Neural cell (in vitro differentiated cells): ENCODE data around the gene C19orf33. TPM values are rescaled to one million over a fixed set of nuclear protein-coding genes. Genes with fewer than 3 reads are reported as not detected.

ENCODE experiments used
- H2AFZ ChIP-seq: fragments of 200-600, 300-800 bp; sonication (generic), shearing (Covaris generic); 2 replicates; pipeline ENCODE4 v1.6.0; 2014; ENCODE audit warnings: low read depth, mild to moderate bottlenecking, antibody characterized with exemption, low read length, moderate library complexity
- H3F3A ChIP-seq: fragments of 200-600 bp; shearing (Covaris generic); 2 replicates; pipeline ENCODE4 v1.6.1; 2016; ENCODE audit warnings: mild to moderate bottlenecking, moderate library complexity, mixed read lengths, antibody characterized with exemption, low read length; ENCODE audit not compliant: insufficient read depth, poor library complexity, severe bottlenecking
- H3K27ac ChIP-seq: fragments of 200-600, 300-800 bp; sonication (generic), shearing (Covaris generic); 2 replicates; pipeline ENCODE4 v1.5.1; 2014; ENCODE audit warnings: mild to moderate bottlenecking, low read length, moderate library complexity
- H3K27me3 ChIP-seq: fragments of 300-800, 200-600 bp; sonication (generic), shearing (Covaris generic); 2 replicates; pipeline ENCODE4 v1.6.0; 2014; ENCODE audit warnings: mild to moderate bottlenecking, low read depth, low read length, moderate library complexity; ENCODE audit not compliant: insufficient read depth
- H3K36me3 ChIP-seq: fragments of 300-800, 200-600 bp; sonication (generic), shearing (Covaris generic); 2 replicates; pipeline ENCODE4 v1.5.1; 2014; ENCODE audit warnings: mild to moderate bottlenecking, antibody characterized with exemption, low read length, moderate library complexity; ENCODE audit not compliant: insufficient read depth
- H3K4me2 ChIP-seq: fragments of 300-800, 200-600 bp; sonication (generic), shearing (Covaris generic); 2 replicates; pipeline ENCODE4 v1.6.0; 2014; ENCODE audit warnings: mild to moderate bottlenecking, low read length
- H3K4me3 ChIP-seq: fragments of 300-800, 200-600 bp; sonication (generic), shearing (Covaris generic); 2 replicates; pipeline ENCODE4 v1.5.1; 2014; ENCODE audit warnings: mild to moderate bottlenecking, low read length, moderate library complexity
- H3K79me2 ChIP-seq: fragments of 200-600 bp; shearing (Covaris generic); replicated peaks from 2 replicates; pipeline ENCODE4 v1.6.0; 2014; ENCODE audit warnings: mild to moderate bottlenecking, low read length, moderate library complexity; ENCODE audit not compliant: insufficient read depth
- H3K9ac ChIP-seq: fragments of 300-800, 200-600 bp; sonication (generic), shearing (Covaris generic); 2 replicates; pipeline ENCODE4 v1.6.1; 2016; ENCODE audit warnings: mild to moderate bottlenecking, low read length, mixed read lengths
- H3K9me2 ChIP-seq: fragments of 200-600 bp; shearing (Covaris generic); 2 replicates; pipeline ENCODE4 v1.6.1; 2016; ENCODE audit warnings: mild to moderate bottlenecking, low read length, mixed read lengths; ENCODE audit not compliant: insufficient read depth
- H3K9me3 ChIP-seq: fragments of 200-600, 300-800 bp; sonication (generic), shearing (Covaris generic); 2 replicates; pipeline ENCODE4 v1.6.1; 2016; ENCODE audit warnings: mild to moderate bottlenecking, mixed run types, low read length, moderate library complexity, mixed read lengths
- H4K20me1 ChIP-seq: fragments of 200-600 bp; shearing (Covaris generic); 2 replicates; pipeline ENCODE4 v1.6.1; 2016; ENCODE audit warnings: mild to moderate bottlenecking, mixed run types; ENCODE audit not compliant: insufficient read depth
- EP300 ChIP-seq: fragments of 450-650 bp; conservative IDR thresholded peaks from 2 replicates; pipeline ENCODE4 v1.6.1; 2014; ENCODE audit warnings: antibody characterized with exemption, mild to moderate bottlenecking, moderate library complexity; ENCODE audit not compliant: poor library complexity, severe bottlenecking
- EZH2 ChIP-seq: fragments of 200-600, 300-800 bp; shearing (Covaris generic), sonication (generic); IDR thresholded peaks from 2 replicates; pipeline ENCODE4 v1.6.1; 2014; ENCODE audit warnings: antibody characterized with exemption, low read length, borderline replicate concordance, mild to moderate bottlenecking; ENCODE audit not compliant: insufficient read depth, poor library complexity, severe bottlenecking
- MXI1 ChIP-seq: fragments of 450-650 bp; conservative IDR thresholded peaks from 2 replicates; pipeline ENCODE4 v1.6.1; 2014; ENCODE audit warnings: antibody characterized with exemption, mild to moderate bottlenecking; ENCODE audit not compliant: poor library complexity, severe bottlenecking
- POLR2AphosphoS5 ChIP-seq: IDR thresholded peaks from 2 replicates; pipeline ENCODE4 v1.6.1; 2012
- RAD21 ChIP-seq: fragments of 450-650 bp; conservative IDR thresholded peaks from 2 replicates; pipeline ENCODE4 v1.6.1; 2014; ENCODE audit warnings: antibody characterized with exemption, mild to moderate bottlenecking, moderate library complexity
- SMC3 ChIP-seq: fragments of 450-650 bp; conservative IDR thresholded peaks from 2 replicates; pipeline ENCODE4 v1.6.1; 2014; ENCODE audit warnings: antibody characterized with exemption, mild to moderate bottlenecking, moderate library complexity; ENCODE audit not compliant: poor library complexity
- TAF1 ChIP-seq: IDR thresholded peaks from 2 replicates; pipeline ENCODE4 v1.6.1; 2012; ENCODE audit warnings: low read depth
- polyA plus RNA-seq: library from polyadenylated mRNA; depleted of rRNA; stranded (reverse); fragments of >200 nt; gene quantifications from 2 replicates; pipeline ENCODE4 v1.2.3, GENCODE V29; 2014
- TF ChIP-seq, protein P1 (sequence below): fragments of 450-650 bp; IDR thresholded peaks from 2 replicates; pipeline ENCODE4 v1.5.1; 2014; ENCODE audit warnings: antibody characterized with exemption, mild to moderate bottlenecking, moderate library complexity; ENCODE audit not compliant: poor library complexity, severe bottlenecking
- TF ChIP-seq, protein P2 (sequence below): IDR thresholded peaks from 2 replicates; pipeline ENCODE4 v1.6.1; 2012; ENCODE audit warnings: borderline replicate concordance

C19orf33 gene
- polyA plus RNA-seq, 1 donor from 2014 or later = not detected

GRCh38 chr19:38318660-38319059 is 14.6 kb downstream of the C19orf33 start:
- peaks cover 34% of the 10 kb centered on the region for H3K27me3 ChIP-seq
- H3K27ac ChIP-seq = no peak overlapping the region

DNA sequence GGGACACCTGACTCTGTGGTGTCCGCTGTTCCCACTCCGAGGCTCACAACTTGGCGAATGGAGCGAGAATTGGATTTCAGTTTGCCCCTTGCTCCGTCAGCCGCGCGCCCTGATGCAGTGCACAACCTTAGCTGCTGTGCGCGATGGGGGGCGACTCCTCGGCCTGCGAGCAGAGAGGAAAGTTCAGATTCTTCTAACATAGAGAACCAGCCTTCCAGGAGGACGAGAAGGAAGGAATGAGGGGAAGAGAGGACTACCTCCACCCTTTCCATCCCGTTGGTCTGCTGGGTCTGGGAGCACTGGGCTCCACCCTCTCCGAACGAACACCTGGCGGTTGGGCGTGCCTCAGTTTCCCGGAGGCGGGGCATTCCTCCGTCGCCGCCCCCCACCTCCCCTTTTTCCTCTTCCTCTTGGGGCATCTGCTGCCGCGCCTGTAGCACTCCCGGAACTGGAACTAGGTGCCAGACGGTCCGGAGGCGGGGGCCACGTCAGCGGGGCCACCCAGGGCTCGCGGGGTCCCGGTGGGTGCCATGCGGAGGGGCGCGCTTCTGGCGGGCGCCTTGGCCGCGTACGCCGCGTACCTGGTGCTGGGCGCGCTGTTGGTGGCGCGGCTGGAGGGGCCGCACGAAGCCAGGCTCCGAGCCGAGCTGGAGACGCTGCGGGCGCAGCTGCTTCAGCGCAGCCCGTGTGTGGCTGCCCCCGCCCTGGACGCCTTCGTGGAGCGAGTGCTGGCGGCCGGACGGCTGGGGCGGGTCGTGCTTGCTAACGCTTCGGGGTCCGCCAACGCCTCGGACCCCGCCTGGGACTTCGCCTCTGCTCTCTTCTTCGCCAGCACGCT is 15.6 kb downstream of the C19orf33 start, which contains the start of gene KCNK6:
TSS of gene KCNK6 (plus strand) at position 425 of the 838 bp plus-strand sequence. CDS start at position 531, 106 bp downstream.
- no peaks in the 10 kb centered on the region for H3F3A ChIP-seq
- H3K9me2 ChIP-seq = no peaks in the 10 kb centered on the region
- H3K9me3 ChIP-seq = no peaks in the 10 kb centered on the region
- peaks cover 34% of the 10 kb centered on the region for H3K27me3 ChIP-seq
- peak within 1 kb of the TSS; percentile 65 for H3K4me3 ChIP-seq
- no peak within 1 kb of the TSS for H3K4me2 ChIP-seq
- TF ChIP-seq, protein P1, sequence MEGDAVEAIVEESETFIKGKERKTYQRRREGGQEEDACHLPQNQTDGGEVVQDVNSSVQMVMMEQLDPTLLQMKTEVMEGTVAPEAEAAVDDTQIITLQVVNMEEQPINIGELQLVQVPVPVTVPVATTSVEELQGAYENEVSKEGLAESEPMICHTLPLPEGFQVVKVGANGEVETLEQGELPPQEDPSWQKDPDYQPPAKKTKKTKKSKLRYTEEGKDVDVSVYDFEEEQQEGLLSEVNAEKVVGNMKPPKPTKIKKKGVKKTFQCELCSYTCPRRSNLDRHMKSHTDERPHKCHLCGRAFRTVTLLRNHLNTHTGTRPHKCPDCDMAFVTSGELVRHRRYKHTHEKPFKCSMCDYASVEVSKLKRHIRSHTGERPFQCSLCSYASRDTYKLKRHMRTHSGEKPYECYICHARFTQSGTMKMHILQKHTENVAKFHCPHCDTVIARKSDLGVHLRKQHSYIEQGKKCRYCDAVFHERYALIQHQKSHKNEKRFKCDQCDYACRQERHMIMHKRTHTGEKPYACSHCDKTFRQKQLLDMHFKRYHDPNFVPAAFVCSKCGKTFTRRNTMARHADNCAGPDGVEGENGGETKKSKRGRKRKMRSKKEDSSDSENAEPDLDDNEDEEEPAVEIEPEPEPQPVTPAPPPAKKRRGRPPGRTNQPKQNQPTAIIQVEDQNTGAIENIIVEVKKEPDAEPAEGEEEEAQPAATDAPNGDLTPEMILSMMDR = no peak
- TF ChIP-seq, protein P2, sequence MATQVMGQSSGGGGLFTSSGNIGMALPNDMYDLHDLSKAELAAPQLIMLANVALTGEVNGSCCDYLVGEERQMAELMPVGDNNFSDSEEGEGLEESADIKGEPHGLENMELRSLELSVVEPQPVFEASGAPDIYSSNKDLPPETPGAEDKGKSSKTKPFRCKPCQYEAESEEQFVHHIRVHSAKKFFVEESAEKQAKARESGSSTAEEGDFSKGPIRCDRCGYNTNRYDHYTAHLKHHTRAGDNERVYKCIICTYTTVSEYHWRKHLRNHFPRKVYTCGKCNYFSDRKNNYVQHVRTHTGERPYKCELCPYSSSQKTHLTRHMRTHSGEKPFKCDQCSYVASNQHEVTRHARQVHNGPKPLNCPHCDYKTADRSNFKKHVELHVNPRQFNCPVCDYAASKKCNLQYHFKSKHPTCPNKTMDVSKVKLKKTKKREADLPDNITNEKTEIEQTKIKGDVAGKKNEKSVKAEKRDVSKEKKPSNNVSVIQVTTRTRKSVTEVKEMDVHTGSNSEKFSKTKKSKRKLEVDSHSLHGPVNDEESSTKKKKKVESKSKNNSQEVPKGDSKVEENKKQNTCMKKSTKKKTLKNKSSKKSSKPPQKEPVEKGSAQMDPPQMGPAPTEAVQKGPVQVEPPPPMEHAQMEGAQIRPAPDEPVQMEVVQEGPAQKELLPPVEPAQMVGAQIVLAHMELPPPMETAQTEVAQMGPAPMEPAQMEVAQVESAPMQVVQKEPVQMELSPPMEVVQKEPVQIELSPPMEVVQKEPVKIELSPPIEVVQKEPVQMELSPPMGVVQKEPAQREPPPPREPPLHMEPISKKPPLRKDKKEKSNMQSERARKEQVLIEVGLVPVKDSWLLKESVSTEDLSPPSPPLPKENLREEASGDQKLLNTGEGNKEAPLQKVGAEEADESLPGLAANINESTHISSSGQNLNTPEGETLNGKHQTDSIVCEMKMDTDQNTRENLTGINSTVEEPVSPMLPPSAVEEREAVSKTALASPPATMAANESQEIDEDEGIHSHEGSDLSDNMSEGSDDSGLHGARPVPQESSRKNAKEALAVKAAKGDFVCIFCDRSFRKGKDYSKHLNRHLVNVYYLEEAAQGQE = no peak
- peak; percentile 25 for TF ChIP-seq SMC3
- peak within 1 kb of the TSS; percentile 41 for H3K9ac ChIP-seq
- no peaks in the 10 kb centered on the region for H3K36me3 ChIP-seq
- H2AFZ ChIP-seq = no peak within 1 kb of the TSS
- no peaks in the 10 kb centered on the region for H3K79me2 ChIP-seq
- no peaks in the 10 kb centered on the region for H4K20me1 ChIP-seq
- H3K27ac ChIP-seq = no peak within 1 kb of the TSS

More at GRCh38 chr19:38318660-38319059, 14.6 kb downstream of the C19orf33 start:
- H2AFZ ChIP-seq = no peak overlapping the region
- H4K20me1 ChIP-seq = no peaks in the 10 kb centered on the region
- H3K9ac ChIP-seq = no peak overlapping the region
- TF ChIP-seq, protein P1 = no peak
- TF ChIP-seq SMC3 (no peak), POLR2AphosphoS5 (no peak), EZH2 (no peak), TAF1 (no peak), EP300 (no peak), RAD21 (no peak), MXI1 (no peak)
- TF ChIP-seq, protein P2 = no peak
- no peaks in the 10 kb centered on the region for H3K9me2 ChIP-seq
- H3K4me2 ChIP-seq = no peak overlapping the region
- no peaks in the 10 kb centered on the region for H3K36me3 ChIP-seq
- no peaks in the 10 kb centered on the region for H3F3A ChIP-seq
- H3K4me3 ChIP-seq = no peak overlapping the region
- H3K79me2 ChIP-seq = no peaks in the 10 kb centered on the region
- H3K9me3 ChIP-seq = no peaks in the 10 kb centered on the region
